OCI-LY1 (cell line): ENCODE measurements around the gene FMC1.
"Not testable (repeated sequence)": the region's sequence is repeated elsewhere in the genome, so short reads cannot be mapped to it uniquely, and the experiment has no call there.

Experiments
- CTCF ChIP-seq: fragments of 200-600 bp; sonication (generic), shearing (Covaris generic); IDR thresholded peaks from 2 replicates; pipeline ENCODE4 v1.5.1; 2017; ENCODE audit warnings: mild to moderate bottlenecking, antibody characterized with exemption, low read length, moderate library complexity, mixed read lengths
- EZH2 ChIP-seq: fragments of 200-600 bp; sonication (generic), shearing (Covaris generic); IDR thresholded peaks from 2 replicates; pipeline ENCODE4 v1.8.0; 2017; ENCODE audit warnings: borderline replicate concordance, mixed run types, mild to moderate bottlenecking, antibody characterized with exemption, low read length, moderate library complexity, mixed read lengths

- not testable (repeated sequence) for TF ChIP-seq CTCF, EZH2
Observed at GRCh38 chr7:139357729-139358506, 16.8 kb downstream of the FMC1 start.
